Measurements from ENCODE around the gene HOMEZ.
"Not testable (repeated sequence)": the region's sequence is repeated elsewhere in the genome, so short reads cannot be mapped to it uniquely, and the experiment has no call there.

HOMEZ gene

DNA sequence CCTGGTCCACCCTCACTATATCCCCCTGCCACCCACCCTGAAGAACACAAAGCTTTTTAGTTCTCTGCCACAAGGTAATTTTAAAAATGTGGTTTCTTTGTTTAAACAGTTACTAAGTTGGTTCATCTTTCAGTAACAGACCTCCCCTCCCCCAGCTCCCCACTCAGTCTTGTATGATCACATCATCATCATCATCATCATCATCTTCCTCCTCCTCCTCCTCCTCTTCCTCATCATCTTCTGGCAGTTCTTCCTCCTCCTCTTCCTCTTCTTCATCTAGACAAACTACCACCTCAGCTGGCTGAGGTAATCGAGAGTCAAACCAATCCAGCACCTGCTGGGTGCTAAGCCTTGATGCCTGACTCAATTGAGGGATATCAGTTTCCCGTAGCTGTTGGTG, 10.5 kb downstream of the HOMEZ start:
- no peak for DNase-seq

DNA sequence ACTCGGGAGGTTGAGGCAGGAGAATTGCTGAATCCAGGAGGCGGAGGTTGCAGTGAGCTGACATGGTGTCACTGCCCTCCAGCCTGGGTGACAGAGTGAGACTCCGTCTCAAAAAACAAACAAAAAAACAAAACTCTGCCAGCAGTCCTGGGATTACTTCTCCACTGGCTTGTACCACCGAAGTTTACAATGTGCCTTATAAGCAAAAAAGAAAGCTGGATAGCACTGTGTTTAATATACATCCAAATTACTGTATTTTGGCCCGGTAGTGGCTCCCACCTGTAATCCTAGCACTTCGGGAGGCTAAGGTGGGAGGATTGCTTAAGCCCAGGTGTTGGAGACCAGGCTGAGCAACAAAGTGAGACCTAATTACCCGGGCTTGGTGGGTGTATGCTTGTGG, 16.7 kb downstream of the HOMEZ start:
- no peak for DNase-seq

DNA sequence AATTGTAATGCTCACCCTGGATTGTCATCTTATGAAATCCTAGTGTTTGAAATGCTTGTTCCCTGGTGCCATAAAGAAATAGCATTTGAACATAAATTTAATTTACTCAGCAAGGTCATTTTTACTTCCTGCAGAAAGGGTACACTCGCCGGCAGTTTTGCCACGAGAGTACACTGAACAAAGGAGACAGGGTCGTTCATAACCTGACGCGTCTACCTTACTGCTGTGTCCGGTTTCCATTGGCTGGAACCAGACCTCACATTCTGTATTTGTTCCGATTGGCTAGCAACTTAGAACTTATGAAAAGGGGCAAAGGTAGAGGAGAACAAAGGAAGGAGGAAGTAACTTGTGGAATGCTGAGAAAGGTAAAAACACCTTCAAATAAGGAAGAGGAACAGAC, 25.1 kb downstream of the HOMEZ start:
- not testable (repeated sequence) for DNase-seq

DNA sequence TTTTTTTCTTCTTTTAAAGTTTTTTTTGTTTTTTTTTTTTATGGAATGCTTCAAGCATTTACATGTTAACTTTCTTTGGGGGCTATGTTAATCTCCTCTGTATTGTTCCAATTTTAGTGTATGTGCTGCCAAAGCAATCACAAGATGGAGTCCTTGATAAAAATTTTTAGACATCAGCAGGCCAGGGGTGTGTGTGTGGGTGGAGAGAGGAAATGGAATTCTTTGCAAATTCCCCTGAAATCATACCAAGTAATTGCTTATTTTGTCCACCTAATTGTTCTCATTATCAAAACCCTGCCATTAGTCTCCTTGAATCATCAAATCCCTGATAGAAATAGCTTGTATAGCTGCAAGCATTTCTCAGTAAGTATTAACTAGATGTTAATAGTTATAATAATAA, 26.5 kb downstream of the HOMEZ start:
- DNase-seq, result no peak

DNA sequence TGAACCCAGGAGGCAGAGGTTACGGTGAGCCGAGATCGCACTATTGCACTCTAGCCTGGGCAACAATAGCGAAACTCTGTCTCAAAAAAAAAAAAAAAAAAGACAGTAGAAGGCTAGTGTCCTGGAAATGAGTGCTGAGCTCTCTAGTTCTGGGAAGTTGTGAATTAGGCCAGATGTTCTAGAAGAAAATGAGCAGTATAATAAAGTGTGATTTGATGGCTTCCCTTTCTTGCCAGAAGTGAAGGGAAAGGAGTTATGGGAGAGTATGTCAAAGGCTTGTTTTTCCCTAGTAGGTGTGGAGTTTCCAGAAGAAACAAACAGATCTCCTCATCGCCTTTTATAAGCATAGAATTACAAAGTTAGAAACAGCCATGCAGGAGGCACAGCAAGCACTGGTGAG, 27.7 kb downstream of the HOMEZ start:
- no peak for DNase-seq

DNA sequence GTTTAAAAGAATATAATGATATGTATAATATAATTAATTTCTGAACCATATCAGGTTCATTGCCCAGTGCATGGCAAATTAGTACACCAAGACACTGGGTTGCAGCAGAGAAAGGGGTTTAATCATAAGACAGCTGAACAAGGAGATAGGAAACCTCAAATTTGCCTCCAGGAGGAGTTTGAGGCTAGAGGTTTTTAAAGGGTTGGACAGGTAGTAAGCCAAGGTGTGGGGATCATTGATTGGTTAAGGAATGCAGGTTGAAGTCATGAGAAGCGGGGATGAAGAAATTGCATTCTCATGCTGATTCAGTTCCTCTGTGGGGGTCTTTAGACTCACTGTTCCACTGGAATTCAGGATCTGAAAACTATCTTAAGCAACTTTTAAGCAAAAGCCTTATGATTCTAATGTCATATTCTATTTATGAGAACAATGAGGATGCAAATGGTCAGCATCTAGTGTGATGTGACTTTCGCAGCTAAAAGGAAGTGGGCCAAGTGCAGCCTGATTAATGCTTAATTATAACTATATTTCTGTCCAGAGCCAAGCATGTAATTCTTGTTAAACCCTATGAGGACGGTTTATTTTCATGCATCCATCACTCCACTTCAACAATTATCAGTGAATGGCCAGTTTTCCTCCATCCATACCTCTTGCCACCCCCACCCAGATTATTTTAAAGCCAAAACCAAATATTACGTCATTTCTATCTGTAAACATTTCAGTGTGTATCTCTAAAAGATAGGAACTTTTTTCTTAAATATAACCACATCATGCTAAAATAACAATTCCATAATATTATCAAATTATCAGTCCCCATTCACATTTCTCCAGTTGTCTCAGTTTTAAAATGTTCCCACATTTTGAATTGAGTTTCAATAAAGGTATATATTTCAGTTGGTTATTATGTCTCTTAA, 33.3 kb downstream of the HOMEZ start:
- DNase-seq, result no peak

DNA sequence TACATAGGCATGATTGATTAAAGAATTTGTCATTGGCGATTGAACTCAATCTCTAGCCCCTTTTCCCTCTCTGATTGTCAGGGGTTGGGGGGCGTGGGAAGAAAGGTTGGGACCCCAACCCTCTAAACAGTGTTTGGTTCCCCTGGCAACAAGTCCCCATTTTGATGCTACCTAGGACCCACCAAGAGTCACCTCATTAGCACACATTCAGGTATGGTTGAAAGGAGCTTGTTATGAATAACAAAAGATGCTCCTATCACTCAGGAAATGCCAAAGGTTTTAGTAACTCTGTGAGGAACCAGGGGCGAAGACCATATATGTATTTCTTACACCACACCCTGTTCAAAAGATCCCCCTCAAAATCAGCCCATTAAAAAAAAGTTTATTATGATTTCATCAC, 33.9 kb downstream of the HOMEZ start:
- DNase-seq, result no peak

DNA sequence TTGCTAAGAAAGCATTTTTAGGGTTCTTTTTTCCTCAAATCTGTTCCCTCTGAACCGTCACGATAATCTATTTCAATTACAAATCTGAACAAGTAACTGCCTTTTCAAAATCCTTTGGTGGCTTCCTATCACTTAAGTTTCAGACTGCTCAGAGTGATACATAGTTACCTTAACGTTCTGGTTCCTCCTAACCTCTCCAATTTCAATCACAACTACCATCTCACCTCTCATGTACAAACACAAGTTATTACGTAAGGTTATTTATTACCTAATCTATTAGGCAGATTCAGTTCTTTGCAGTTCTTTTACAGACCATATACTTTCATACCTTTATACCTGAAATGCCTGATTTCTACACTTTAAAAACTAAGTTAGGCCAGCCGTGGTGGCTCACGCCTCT, 36.1 kb downstream of the HOMEZ start:
- no peak for DNase-seq

DNA sequence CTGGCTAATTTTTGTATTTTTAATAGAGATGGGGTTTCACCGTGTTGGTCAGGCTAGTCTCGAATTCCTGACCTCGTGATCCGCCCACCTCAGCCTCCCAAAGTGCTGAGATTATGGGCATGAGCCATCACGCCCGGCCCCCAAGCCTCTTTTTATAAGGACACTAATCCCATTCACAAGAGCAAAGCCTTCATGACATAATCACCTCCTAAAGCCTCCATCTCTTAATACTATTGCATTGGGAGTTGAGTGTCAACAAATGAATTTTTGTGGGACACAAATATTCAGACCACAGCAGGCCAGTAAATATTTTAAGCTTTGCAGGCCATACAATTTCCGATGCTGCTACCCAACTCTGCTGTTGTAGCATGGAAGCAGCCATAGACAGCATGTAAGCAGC, 37.3 kb downstream of the HOMEZ start:
- DNase-seq, result no peak

DNA sequence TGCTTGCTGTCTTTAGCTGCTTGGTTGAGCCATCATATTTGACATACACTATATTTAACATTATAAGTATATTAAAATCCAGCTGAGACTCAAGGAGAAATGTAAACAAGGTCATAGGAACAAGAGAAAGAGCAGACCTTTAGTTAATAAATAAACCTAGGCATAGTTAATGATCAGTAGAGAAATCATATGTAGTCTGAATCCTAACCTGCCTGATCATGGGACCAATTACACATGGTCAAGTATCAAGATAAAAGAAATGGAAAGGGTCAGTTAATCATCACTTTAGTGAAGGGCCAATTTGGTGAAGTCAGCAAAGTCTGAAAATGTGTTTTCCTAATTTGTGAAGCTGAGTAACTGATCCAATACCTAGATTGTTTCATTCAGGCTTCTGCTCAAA, 40.6 kb downstream of the HOMEZ start:
- DNase-seq, result no peak

DNA sequence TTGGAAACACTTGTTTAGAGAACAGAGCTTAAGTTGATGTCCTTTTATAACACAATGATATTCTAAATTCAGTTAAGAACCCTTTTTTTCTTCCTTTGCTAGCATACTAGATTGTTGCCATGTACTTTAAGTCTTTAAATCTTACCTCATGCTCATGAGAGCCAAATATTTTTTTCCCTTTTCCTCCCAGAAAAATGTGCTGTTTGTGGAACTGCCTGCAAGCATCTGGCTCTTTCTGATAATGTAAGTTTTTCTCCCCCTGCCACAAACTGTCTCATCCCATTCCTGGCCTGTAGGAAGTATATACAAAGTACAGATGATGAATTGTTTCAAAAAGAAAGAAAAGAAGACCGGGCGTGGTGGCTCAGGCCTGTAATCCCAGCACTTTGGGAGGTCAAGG, 42.9 kb downstream of the HOMEZ start:
- no peak for DNase-seq

DNA sequence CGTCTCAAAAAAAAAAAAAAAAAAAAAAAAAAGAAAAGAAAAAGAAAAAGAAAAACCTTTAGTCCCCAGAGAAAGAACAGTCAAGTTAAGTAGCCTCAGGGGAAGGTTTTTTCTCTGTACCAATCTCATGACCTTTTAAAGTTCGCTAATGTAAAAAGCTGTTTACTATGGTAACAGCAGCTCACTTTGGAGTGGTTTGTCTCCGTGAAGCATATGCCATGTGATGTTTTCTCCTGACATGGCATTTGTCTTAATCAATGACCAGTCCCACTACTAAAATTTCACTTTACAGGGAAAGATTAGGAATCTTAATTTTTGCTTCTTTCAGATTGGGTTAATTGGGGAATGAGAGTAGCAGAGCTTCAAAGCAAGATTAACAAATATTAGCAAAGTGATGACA, 43.9 kb downstream of the HOMEZ start:
- DNase-seq, result no peak

DNA sequence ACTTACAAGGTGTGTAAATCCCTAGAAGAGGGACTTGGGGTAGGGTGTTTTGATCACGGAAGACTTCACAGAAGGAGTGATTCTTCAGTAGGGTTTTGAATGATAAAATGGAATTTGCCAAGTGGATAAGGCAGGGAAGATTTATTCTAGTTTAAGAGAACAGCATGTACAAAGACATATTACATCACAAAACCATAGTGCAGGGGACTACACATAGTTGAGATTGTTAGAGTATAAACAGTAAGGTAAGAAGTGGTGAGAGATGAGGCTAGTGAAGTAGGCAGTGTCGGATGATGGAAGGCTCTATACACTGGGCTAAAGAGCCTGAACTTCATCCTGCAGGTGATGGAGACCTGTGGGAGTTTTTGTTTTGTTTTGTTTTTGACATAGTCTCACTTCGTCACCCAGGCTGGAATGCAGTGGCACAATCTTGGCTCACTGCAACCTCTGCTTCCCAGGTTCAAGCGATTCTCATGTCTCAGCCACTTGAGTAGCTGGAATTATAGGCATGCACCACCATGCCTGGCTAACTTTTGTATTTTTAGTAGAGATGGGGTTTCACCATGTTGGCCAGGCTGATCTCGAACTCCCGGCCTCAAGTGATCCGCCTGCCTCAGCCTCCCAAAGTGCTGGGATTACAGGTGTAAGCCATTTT, 44.7 kb downstream of the HOMEZ start:
- not testable (repeated sequence) for DNase-seq

DNA sequence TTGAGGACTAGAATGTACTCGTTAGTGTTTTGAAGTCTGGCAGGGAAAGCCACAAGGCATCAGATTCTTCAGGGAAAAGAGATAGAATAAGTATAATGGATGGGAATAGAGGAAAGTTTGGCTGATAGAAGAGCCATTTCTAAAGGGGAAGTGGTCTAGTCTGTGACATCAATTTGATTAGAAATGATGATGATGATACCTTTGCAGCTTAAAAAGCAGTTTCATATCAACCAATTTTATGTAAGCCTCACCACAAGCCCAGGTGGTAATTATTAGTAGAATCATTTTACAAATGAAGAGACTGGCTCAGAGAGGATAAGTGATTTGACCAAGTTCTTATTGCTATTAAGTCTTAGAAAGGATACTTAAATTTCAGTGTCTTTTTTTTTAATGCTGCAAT, 45.3 kb downstream of the HOMEZ start:
- no peak for DNase-seq

DNA sequence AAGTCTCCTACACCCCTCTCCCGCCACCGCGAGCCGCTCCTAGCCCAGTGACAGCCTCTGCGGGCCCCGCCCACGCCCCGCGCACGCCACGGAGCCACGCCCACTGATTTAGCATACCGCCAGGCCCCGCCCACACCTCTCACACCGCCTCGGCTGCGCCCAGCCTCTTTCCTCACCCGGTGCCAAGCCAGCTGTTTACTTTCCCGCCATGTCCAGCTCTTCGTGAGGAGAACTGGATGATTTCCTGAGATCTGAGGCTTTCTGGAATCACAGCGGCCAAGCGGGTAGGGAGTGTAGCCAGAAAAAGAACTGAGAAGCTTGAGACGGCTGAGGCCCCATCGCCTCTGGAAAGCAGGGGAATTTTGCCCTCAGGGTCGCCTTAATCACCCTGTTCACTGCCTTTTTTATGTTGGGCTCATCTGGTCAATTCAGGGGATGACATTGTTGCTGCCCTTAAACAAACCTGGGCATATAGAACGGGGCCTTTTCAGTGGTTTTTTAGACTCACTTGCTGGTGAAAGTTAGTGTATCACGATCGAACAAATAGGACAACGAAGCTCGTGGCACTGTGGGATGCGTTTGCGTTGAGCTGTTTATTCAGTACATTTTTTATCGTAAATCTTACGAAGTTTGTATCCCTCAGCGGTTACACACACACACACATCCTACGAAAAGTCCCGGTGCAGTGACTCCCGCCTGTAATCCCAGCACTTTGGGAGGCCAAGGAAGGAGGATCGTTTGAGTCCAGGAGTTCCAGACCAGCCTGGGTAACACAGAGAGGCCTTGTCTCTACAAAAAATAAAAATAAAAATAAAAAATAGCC, 47.9 kb downstream of the HOMEZ start, which contains the start of gene RNF212B:
TSS of gene RNF212B (plus strand) at position 165 of the 823 bp plus-strand sequence. CDS start 2,410 bp downstream, outside the sequence.
- no peak for DNase-seq

DNA sequence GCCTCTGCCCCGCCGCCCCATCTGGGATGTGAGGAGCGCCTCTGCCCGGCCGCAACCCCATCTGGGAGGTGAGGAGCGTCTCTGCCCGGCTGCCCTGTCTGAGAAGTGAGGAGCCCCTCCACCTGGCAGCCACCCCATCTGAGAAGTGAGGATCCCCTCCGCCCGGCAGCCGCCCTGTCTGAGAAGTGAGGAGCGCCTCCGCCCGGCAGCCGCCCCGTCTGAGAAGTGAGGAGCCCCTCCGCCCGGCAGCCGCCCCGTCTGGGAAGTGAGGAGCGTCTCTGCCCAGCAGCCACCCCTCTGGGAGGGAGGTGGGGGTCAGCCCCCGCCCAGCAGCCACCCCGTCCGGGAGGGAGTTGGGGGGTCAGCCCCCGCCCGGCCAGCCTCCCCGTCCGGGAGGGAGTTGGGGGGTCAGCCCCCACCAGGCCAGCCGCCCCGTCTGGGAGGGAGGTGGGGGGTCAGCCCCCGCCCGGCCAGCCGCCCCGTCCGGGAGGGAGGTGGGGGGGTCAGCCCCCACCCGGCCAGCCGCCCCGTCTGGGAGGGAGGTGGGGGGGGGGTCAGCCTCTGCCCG, 53.6 kb downstream of the HOMEZ start:
- not testable (repeated sequence) for DNase-seq

DNA sequence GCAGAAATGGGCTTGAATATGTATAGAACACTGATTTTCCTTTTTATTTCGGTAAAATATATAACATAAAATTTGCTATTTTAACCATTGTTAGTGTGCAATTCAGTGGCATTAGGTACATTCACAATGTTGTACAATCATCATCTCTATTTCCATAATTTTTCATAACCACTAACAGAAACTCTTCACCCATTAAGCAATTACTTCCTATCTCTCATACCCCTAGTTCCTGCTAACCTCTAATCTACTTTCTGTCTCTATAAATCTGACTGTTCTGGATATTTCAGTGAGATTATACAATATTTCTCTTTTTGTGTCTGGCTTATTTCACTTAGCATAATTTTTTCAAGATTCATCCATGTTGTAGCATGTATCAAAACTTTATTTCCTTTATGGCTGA, 57.1 kb downstream of the HOMEZ start:
- DNase-seq, result no peak

DNA sequence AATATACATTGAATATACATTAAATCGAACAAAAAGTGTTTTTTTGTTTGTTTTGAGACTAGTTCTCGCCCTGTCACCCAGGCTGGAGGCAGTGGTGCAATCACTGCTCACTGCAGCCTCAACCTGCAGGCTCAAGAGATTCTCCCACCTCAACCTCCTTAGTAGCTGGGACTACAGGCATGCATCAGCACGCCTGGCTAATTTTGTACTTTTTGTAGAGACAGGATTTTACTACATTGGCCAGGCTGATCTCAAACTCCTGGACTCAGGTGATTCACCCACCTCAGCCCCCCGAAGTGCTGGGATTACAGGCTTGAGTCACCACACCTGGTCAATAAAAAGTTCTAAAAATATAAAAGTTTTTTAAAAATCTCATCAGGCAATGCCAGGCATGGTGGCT, 58.4 kb downstream of the HOMEZ start:
- no peak for DNase-seq

DNA sequence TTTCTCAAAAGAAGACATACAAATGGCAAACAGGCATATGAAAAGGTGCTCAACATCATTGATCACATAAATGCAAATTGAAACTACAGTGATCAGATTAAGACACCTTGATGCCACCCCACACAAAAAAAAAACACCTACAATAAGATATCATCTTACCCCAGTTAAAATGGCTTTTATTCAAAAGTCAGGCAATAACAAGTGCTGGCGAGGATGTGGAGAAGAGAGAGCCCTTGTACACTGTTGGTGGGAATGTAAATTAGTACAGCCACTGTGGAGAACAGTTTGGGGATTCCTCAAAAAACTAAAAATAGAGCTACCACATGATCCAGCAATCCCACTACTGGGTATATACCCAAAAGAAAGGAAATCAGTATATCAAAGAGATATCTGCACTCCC, 61.0 kb downstream of the HOMEZ start:
- not testable (repeated sequence) for DNase-seq
